Esophagus muscularis mucosa (tissue), 3 donors: ENCODE data around the gene MBTPS1.

Experiments used
- CTCF ChIP-seq, 3 experiments: fragments of 200-600 bp in 2 of 3; fragments of 450-650 bp in 1 of 3; sonication (generic) in 2 of 3; IDR thresholded peaks; one replicate each; pipeline ENCODE4 v1.5.1; 2017 to 2019; ENCODE audit warnings: antibody characterized with exemption in 3 of 3, mild to moderate bottlenecking in 2 of 3, moderate library complexity in 1 of 3
- POLR2A ChIP-seq: fragments of 450-650 bp; IDR thresholded peaks from one replicate; pipeline ENCODE4 v1.6.1; 2017; ENCODE audit warnings: antibody characterized with exemption, moderate library complexity, mild to moderate bottlenecking, low read depth
- POLR2AphosphoS5 ChIP-seq, 2 donors: sonication (generic); formaldehyde crosslinking; IDR thresholded peaks; one replicate each; pipeline ENCODE4 v1.6.1; 2017; ENCODE audit warnings: antibody characterized with exemption in 2 of 2

DNA sequence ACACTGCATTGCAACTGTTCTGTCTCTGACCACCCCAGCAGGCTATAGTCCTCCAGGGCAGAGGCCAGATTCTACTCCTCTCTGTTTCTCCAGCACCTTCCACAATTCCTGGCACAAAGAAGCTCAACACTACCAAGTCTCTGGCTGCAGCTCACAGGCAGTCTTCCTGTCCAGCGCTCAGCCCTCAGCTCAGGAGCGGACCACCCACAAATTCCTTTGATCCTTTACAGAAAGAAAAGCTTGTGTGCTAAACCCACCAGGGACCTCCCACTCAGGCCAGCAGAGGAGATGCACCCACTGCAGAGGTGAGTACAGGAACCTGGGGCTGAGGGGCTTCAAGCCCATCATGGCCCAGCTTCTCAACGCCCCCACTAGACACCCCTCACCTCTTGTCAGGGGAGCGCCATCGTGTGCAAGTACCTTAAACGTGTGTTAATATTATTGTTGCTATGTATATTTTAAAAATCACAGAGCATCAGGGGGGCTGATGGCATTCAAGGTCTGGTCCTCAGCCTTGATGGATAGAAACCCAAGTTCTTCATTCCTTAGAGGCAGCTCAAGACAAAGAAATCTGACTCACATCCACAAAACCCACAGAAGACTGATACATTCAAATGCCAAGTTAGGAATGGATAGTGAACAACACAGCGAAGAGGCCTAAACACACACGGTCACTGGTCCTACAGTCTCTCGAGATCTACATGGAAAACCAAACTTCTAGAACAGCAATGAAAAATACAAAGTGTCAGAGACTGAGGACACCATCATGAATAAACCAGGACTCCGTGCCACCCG, 19.8 kb upstream of the MBTPS1 start:
- TF ChIP-seq CTCF (IDR thresholded peaks at IDR 0.05) (no peak), POLR2AphosphoS5 (IDR thresholded peaks at IDR 0.05) (no peak), POLR2A (no peak)
